NCI-H69 (cell line): Measurements from ENCODE around the gene RNF217.

Experiments used
- DNase-seq: peaks from one replicate; lab custom pipeline; 2025; lab: John Stamatoyannopoulos, UW

The RNF217 gene

GRCh38 chr6:124963416-124963785 is 1.2 kb downstream of the RNF217 start:
- DNase-seq, result peak; percentile 84

DNA sequence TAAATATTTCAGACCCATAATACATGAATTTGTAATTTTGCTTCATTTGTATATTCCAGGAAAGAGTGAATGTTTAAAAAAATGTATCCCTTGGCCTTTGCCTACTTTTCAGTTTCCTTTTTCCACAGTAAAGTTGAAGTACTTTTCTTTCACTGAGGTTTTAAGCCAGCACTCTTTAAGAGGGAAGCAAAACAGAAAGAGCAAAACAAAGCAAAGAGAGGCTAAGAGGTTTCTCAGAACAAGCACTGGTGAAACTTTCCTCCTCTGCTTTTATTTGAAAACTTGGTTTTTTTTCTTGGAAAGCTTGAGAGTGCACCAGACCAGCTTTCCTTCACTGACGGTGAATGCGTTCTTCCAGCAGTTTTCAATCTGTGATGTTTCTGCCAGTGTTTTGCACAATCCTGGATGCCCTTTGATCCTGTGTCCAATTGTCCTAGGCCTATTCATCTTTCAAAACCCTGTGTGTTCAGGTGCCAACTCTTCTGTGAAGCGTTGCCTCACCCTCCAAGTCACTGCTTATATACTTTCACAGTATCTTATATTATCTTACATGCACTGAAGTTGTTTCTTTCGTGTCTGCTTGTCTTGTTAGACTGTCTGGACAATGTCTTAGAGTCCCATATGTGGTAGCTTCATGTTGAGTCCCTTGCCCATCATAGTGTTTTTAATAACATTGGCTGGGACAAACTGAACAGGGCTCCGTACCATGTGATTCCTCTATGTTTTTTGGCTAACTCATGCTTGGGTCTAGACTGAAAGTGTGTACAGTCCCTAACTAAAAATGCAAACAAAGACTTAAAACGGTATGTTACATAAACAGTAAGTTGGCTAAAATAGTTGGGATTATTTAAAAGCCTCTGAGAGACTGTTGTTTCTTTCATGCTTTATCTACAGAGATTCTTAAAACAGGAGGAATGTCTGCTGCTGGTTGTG is 1.9 kb downstream of the RNF217 start:
- peak; percentile 63 for DNase-seq

DNA sequence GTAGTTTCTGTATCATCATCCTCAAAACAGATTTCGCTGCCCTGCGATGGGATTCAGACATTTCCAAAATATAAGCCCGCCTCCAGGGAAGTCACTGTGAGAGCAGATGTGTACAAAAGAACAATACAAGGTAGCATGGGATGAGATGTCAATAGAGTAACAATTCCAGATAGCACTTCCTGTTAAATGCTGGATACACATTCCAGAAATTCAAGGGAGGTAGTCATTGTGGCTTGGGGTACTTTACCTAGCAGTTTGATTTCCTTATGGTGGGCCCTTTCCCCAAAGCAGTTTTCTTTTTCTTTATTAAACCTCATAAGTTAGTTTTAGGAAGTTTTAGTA is 2.5 kb downstream of the RNF217 start:
- peak; percentile 59 for DNase-seq

DNA sequence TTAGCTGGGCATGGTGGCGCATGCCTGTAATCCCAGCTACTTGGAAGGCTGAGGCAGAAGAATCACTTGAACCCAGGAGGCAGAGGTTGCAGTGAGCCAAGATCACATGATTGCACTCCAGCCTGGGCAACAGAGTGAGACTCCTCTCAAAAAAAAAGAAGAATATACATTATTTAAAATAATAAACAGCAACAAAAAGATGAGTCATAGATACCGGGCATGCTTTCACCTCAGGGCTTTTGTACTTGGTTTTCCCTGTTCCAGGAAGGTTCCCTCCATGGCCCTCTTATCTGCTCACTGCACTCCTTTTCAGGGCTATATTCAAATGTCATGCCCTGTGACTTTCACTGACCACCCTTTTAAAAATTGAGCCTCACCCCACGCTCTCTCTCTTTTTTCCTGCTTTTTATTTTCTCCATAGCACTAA is 3.2 kb downstream of the RNF217 start:
- peak; percentile 22 for DNase-seq

- DNase-seq, result peak; percentile 57
Measured at GRCh38 chr6:124967444-124967843, 5.2 kb downstream of the RNF217 start.

GRCh38 chr6:124968401-124968800 is 6.2 kb downstream of the RNF217 start:
- peak; percentile 30 for DNase-seq

GRCh38 chr6:124970243-124970642 is 8.0 kb downstream of the RNF217 start:
- no peak for DNase-seq

- DNase-seq, result no peak
Measured at GRCh38 chr6:124970763-124971162, 8.5 kb downstream of the RNF217 start.

DNA sequence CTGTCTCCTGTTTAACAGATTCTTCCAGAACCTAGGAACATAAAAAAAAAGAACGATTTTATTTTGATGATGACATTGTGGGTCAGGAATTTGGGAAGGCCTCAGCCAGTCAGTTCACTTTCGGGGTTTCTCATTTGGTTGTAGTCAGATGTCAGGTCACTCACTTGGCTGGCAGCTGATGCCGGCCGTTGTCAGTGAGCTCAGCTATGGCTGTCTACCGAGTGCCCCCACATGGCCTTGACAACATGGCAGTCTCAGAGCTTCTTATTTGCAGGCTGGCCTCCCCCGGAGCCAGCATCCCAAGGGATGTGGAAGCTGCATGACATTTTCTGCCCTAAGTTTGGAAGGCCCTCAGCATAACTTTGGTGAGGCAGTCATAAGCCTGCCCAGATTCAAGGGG is 11.5 kb downstream of the RNF217 start:
- DNase-seq, result peak; percentile 74

- peak; percentile 96 for DNase-seq
Measured at GRCh38 chr6:124974771-124975377, 12.6 kb downstream of the RNF217 start.

GRCh38 chr6:124977067-124977908 is 15.1 kb downstream of the RNF217 start:
- DNase-seq, result no peak

DNA sequence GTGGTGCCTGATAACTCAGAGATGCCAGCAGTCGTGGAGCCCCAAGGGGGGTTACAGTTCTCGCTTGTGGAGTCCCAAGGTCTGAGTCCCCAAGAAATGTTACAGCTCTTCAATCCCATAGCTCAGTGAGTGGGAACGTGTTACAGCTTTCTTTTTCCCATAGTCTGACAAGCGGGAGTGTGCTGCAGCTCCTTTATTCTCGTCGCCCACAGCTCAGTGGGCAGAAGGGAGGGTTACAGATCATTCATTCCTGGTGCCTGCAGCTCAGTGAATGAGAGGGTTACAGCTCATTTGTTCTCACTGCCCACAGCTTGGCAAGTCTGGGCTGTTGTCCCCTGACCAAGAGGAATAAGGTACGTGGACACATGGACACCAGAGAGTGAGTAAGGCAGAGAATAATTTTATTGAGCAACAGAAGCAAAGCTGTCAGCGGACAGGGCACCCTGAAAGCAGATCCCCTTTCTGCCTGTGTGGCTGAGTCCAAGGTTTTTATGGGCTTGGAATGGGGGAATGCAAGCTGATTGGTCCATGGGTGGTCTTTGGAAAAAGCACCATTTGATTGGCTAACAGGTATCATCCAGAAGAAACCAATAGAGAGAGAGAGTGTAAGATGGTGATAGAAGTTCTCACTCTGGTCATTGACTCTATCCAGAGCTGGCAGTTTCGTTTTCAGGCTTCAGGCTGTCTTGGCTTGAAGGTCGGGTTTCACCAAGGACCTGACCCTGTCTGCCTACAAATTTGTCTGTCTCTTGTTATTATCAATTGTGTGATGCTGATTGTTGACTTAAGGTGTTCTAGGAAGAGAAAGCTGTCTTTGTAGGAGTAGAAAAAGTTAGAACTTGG is 16.4 kb downstream of the RNF217 start:
- peak; percentile 23 for DNase-seq

- no peak for DNase-seq
Measured at GRCh38 chr6:124979294-124979678, 17.0 kb downstream of the RNF217 start.

GRCh38 chr6:124982669-124983068 is 20.4 kb downstream of the RNF217 start:
- peak; percentile 19 for DNase-seq

GRCh38 chr6:124983383-124984083 is 21.3 kb downstream of the RNF217 start:
- DNase-seq, result no peak

DNA sequence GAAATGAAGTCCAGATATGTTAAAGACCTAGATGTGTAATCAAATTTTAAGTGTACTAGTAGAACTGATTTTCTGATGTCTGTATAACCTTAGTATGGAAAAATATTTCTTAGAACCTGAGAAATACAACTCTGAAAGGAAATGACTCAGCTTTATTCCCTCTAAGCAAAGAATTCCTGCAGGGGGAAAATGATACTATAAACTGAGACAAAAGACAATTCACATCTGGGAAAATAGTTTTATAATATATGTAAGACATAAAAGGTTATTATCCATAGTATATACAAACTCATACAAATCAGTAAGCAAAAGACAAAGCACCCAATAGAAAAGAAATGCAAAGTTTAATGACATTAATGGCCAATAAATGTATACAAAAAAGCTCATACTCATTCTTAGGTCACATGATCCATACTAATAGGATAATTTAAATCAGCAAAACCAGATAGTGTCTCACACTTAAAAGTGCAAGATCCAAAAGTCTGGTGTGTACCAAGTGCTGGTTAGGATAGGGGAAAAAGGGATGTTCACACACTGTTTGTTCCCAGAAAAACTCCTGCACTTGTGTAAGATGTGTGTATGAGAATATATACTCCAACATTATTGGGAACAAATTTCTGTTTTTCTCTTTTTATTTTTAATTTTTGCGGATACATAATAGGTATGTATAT is 22.6 kb downstream of the RNF217 start:
- DNase-seq, result no peak

DNA sequence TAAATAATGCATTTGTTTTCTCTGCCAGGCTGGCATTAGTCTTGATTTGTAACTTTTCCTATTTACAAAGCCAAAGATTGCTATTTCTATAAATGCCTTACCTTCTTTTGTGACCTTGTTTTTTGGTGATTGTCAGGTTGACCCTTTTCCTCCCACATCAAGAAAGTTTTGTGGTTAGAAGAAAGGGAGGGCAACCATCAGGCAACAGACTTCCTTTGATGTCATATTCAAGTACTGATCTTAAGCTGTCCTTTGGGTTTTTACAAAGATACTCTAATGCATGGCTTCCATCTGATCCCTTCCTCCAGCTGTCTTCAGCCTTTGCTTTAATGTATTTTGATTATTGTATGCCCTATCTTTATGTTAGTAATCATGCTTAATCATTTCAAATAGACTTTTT is 23.9 kb downstream of the RNF217 start:
- DNase-seq, result no peak

GRCh38 chr6:124987291-124987690 is 25.1 kb downstream of the RNF217 start:
- DNase-seq, result no peak

DNA sequence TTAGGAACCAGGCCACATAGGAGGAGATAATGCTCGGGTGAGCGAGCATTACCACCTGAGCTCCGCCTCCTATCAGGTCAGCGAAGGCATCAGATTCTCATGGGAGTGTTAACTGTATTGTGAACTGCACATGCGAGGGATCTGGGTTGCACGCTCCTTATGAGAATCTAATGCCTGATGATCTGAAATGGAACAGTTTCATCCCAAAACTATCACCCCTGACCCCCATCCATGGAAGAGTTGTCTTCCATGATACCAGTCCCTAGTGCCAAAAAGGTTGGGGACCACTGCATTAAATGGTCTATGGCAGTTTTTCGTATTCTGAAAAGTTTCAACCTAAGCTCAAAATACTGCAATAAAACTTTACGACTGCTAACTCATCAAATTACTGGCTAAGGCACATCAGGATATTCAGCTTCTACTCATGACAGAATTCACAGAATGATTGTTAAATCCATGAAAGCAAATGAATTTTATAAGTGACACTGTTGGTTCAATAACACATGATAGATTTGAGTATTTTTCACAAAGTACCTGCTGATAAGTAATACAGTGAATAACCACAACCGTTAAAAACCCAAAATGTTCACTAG is 25.9 kb downstream of the RNF217 start:
- DNase-seq, result no peak
